K562 (cell line): Measurements from ENCODE around the gene ARHGEF38. TPM values are rescaled to one million over a fixed set of nuclear protein-coding genes. Genes with fewer than 3 reads are reported as not detected.

Experiments used
- ATAC-seq: fragments of 200-7000 bp; cut with Tn5 transposase; 3 replicates; pipeline ENCODE4 v1.9.1; 2020; ENCODE audit warnings: moderate library complexity
- BruUV-seq: library from RNA; stranded (reverse); fragments of 400-500 nt; replicated peaks from 2 replicates; lab custom pipeline; 2021; lab: Mats Ljungman, UMichigan
- CTCF ChIA-PET: fragments of 300-600 bp; formaldehyde crosslinking; extraction: SDS; loops from one replicate; lab custom pipeline; 2021; ENCODE audit warnings: low intra/inter-chr PET ratio; lab: Yijun Ruan, JAX
- POLR2A ChIA-PET: fragments of 300-600, 350-650 bp; sonication (Branson Sonifier 250); formaldehyde crosslinking; extraction: SDS; loops from one replicate; lab custom pipeline; 2021; ENCODE audit warnings: antibody characterized with exemption, inconsistent platforms; lab: Yijun Ruan, JAX
- DNase-seq, 4 experiments: peaks; one replicate each; pipeline versions ENCODE4 v3.0.0 to v3.0.0-alpha.2; 2011 to 2018; ENCODE audit warnings: low spot score in 3 of 4, mixed read lengths in 3 of 4; ENCODE audit errors: extremely low read depth in 1 of 4
- FAIRE-seq: peaks from 2 replicates; lab custom pipeline; 2011; peaks lifted over from hg19 to GRCh38; lab: Jason Lieb, UNC
- H2AFZ ChIP-seq: 2 replicates; pipeline ENCODE4 v1.6.0; 2011; ENCODE audit warnings: low read depth, low read length, control low read depth, inconsistent platforms
- H3K27ac ChIP-seq: fragments of 200-600 bp; 3 replicates; pipeline ENCODE4 v1.8.0; 2011; ENCODE audit warnings: low read depth, mild to moderate bottlenecking, control low read depth, inconsistent platforms, low read length, moderate library complexity, mixed read lengths; ENCODE audit errors: extremely low read depth
- H3K27me3 ChIP-seq, 2 experiments: fragments of 300-600 bp in 1 of 2; 2 replicates in 1 of 2; 3 replicates in 1 of 2; pipeline versions ENCODE4 v1.6.0 to v1.8.0; 2011; ENCODE audit warnings: inconsistent platforms in 2 of 2, low read length in 2 of 2, mild to moderate bottlenecking in 1 of 2, mixed read lengths in 1 of 2, moderate library complexity in 1 of 2; ENCODE audit not compliant: control insufficient read depth in 2 of 2, insufficient read depth in 2 of 2
- H3K36me3 ChIP-seq: fragments of 300-600 bp; 3 replicates; pipeline ENCODE4 v1.8.0; 2011; ENCODE audit warnings: mild to moderate bottlenecking, low read length, inconsistent platforms; ENCODE audit not compliant: control insufficient read depth, insufficient read depth
- H3K4me1 ChIP-seq, 2 experiments: fragments of 200-600 bp in 1 of 2; replicated peaks in 1 of 2; 2 replicates in 1 of 2; 3 replicates in 1 of 2; pipeline versions ENCODE4 v1.5.1 to v1.8.0; 2011; ENCODE audit warnings: inconsistent platforms in 2 of 2, low read length in 2 of 2, mild to moderate bottlenecking in 1 of 2, mixed read lengths in 1 of 2, moderate library complexity in 1 of 2; ENCODE audit not compliant: control insufficient read depth in 2 of 2, insufficient read depth in 2 of 2
- H3K4me2 ChIP-seq: 2 replicates; pipeline ENCODE4 v1.6.1; 2011; ENCODE audit warnings: low read length, control low read depth, inconsistent platforms, mixed read lengths; ENCODE audit not compliant: insufficient read depth
- H3K4me3 ChIP-seq: fragments of 200-600 bp; sonication (generic), shearing (Covaris generic); 2 replicates; pipeline ENCODE4 v1.5.1; 2016; ENCODE audit warnings: control low read depth, inconsistent platforms
- H3K79me2 ChIP-seq: fragments of 200-600 bp; 3 replicates; pipeline ENCODE4 v1.8.0; 2011; ENCODE audit warnings: low read length, inconsistent platforms; ENCODE audit not compliant: control insufficient read depth, insufficient read depth
- H3K9ac ChIP-seq, 2 experiments: 2 replicates each; pipeline versions ENCODE4 v1.6.0 to v1.6.1; 2011; ENCODE audit warnings: low read depth in 2 of 2, low read length in 2 of 2, control low read depth in 1 of 2, inconsistent platforms in 1 of 2, mild to moderate bottlenecking in 1 of 2, mixed read lengths in 1 of 2; ENCODE audit not compliant: insufficient read depth in 1 of 2
- H3K9me1 ChIP-seq: one replicate; pipeline ENCODE4 v1.6.0; 2011; ENCODE audit warnings: inconsistent platforms, mild to moderate bottlenecking, low read length, moderate library complexity; ENCODE audit not compliant: control insufficient read depth, insufficient read depth
- H3K9me3 ChIP-seq: replicated peaks from 2 replicates; pipeline ENCODE4 v1.5.1; 2011; ENCODE audit warnings: low read depth, low read length, inconsistent platforms; ENCODE audit not compliant: control insufficient read depth, insufficient read depth
- H4K20me1 ChIP-seq: replicated peaks from 2 replicates; pipeline ENCODE4 v1.6.1; 2011; ENCODE audit warnings: low read length, inconsistent platforms, mixed read lengths; ENCODE audit not compliant: control insufficient read depth, insufficient read depth
- ATF1 ChIP-seq, 2 experiments: fragments of 450-650 bp in 1 of 2; IDR thresholded peaks; 2 replicates each; pipeline ENCODE4 v1.6.1; 2016; ENCODE audit warnings: missing compliant biosample characterization in 1 of 2, missing genetic modification characterization in 1 of 2
- CHAMP1 ChIP-seq: fragments of 450-650 bp; IDR thresholded peaks from 2 replicates; pipeline ENCODE4 v1.6.1; 2016; ENCODE audit warnings: mild to moderate bottlenecking
- CREB1 ChIP-seq, 2 experiments: sonication (generic) in 1 of 2; formaldehyde crosslinking in 1 of 2; IDR thresholded peaks; 2 replicates each; pipeline versions ENCODE4 v1.6.1 to v1.8.0; 2012 to 2022; ENCODE audit warnings: inconsistent platforms in 1 of 2, mild to moderate bottlenecking in 1 of 2, missing genetic modification reagents in 1 of 2, moderate library complexity in 1 of 2
- CREM ChIP-seq: IDR thresholded peaks from 2 replicates; pipeline ENCODE4 v1.6.1; 2014; ENCODE audit warnings: antibody characterized with exemption, low read depth
- MEIS2 ChIP-seq: fragments of 450-650 bp; IDR thresholded peaks from 2 replicates; pipeline ENCODE4 v1.6.1; 2014; ENCODE audit warnings: mild to moderate bottlenecking; ENCODE audit not compliant: partially characterized antibody
- PTBP1 ChIP-seq: fragments of 200-400 bp; formaldehyde crosslinking; IDR thresholded peaks from 2 replicates; pipeline ENCODE4 v1.6.1; 2017; ENCODE audit warnings: low read depth, low read length
- SAFB ChIP-seq: fragments of 200-400 bp; formaldehyde crosslinking; IDR thresholded peaks from 2 replicates; pipeline ENCODE4 v1.6.1; 2017; ENCODE audit warnings: low read depth, low read length, borderline replicate concordance
- SAP30 ChIP-seq: fragments of 200-600 bp; sonication (generic); IDR thresholded peaks from 2 replicates; pipeline ENCODE4 v1.6.1; 2012; ENCODE audit warnings: borderline replicate concordance, low read depth, mild to moderate bottlenecking, moderate library complexity, low read length, control low read depth, inconsistent platforms; ENCODE audit not compliant: insufficient read depth, poor library complexity, severe bottlenecking
- SIN3A ChIP-seq, 2 experiments: fragments of 150-350 bp in 1 of 2; IDR thresholded peaks; 2 replicates each; pipeline ENCODE4 v1.6.1; 2011 to 2016; ENCODE audit warnings: borderline replicate concordance in 2 of 2, low read depth in 2 of 2, low read length in 2 of 2, mild to moderate bottlenecking in 2 of 2, moderate library complexity in 2 of 2; ENCODE audit not compliant: control insufficient read depth in 1 of 2
- ZBTB11 ChIP-seq, 3 experiments: fragments of 200-800 bp in 1 of 3; fragments of 250-450 bp in 1 of 3; fragments of 450-650 bp in 1 of 3; sonication (Bioruptor Pico) in 1 of 3; sonication (Bioruptor generic) in 1 of 3; formaldehyde crosslinking in 1 of 3; IDR thresholded peaks; 2 replicates each; pipeline versions ENCODE4 v1.6.1 to v1.8.0; 2016 to 2022; ENCODE audit warnings: mild to moderate bottlenecking in 2 of 3, missing genetic modification characterization in 2 of 3, missing compliant biosample characterization in 1 of 3, moderate library complexity in 1 of 3
- ZNF263 ChIP-seq: sonication (generic); formaldehyde crosslinking; IDR thresholded peaks from 2 replicates; pipeline ENCODE4 v1.8.0; 2022; ENCODE audit warnings: mild to moderate bottlenecking, missing genetic modification reagents, borderline replicate concordance
- ZNF79 ChIP-seq: fragments of 250-450 bp; sonication (Bioruptor Pico); IDR thresholded peaks from 2 replicates; pipeline ENCODE4 v1.4.0; 2020; ENCODE audit warnings: low read depth, mild to moderate bottlenecking, moderate library complexity
- WGBS: fragments of 100-300 bp; shearing (Covaris generic); methylation state at CpG from one replicate; pipeline ENCODE4 v1.1.6; 2016; ENCODE audit warnings: low coverage, mixed read lengths; ENCODE audit not compliant: insufficient coverage; ENCODE audit errors: missing lambda C conversion rate; 5-methylcytosine and 5-hydroxymethylcytosine counted together
- in situ Hi-C: fragments of 300-500 bp; cut with MboI; formaldehyde crosslinking; loops from 4 replicates; pipeline ENCODE4 v1.15.0; 2018; ENCODE audit warnings: inconsistent platforms, mixed read lengths
- intact Hi-C: fragments of 100-400 bp; cut with micrococcal nuclease; formaldehyde crosslinking; loops from 2 replicates; pipeline ENCODE4 v1.14.2; 2022
- polyA plus RNA-seq, 8 experiments: library from polyadenylated mRNA; depleted of rRNA in 4 of 8; stranded (reverse) in 5 of 8; unstranded in 3 of 8; fragments of >200 nt; fragmentation: Nextera tagmentation in 2 of 8; fragmentation: Illumina TruSeq in 1 of 8; extraction: Ambion mirVana in 2 of 8; extraction: Trizol in 1 of 8; gene quantifications; 2 replicates each; pipeline versions ENCODE4 v1.2.1 to v1.2.3, GENCODE V29; 2011 to 2014; ENCODE audit warnings: inconsistent platforms in 1 of 8, missing spikeins in 1 of 8
- total RNA-seq, 7 experiments: library from RNA; depleted of rRNA in 6 of 7; stranded (reverse); fragments of >200 nt in 6 of 7; fragmentation: Illumina TruSeq in 2 of 7; extraction: Trizol in 2 of 7; gene quantifications; 2 replicates each; pipeline versions ENCODE4 v1.2.1 to v1.2.3, GENCODE V29; 2011 to 2021; ENCODE audit warnings: low replicate concordance in 1 of 7

Gene ARHGEF38
- total and polyA plus RNA-seq, 9 of the 15 experiments (the other 6 are each of a cell fraction or from before 2014, with no cell fraction given) = 0.17 TPM; not detected in 8

GRCh38 chr4:105710678-105711077 is 158.3 kb downstream of the ARHGEF38 start:
- peak overlapping the region; percentile 93 for H3K4me3 ChIP-seq
- ChIA-PET POLR2A (interaction anchor here (0.7 kb wide), 1 partner anchor 8 kb away, joined by 3 read pairs; no protein-coding TSS in a partner anchor), CTCF (no interaction called here)
- H3K79me2 ChIP-seq = peaks cover 93% of the 10 kb centered on the region
- no peak overlapping the region for H3K27ac ChIP-seq
- peaks cover 0 to 6% of the 10 kb centered on the region in 2 experiments; a peak in 2 of 5 replicates for H3K4me1 ChIP-seq
- in situ Hi-C loops (no loop called here), intact Hi-C loops (loop anchor here (5.0 kb wide), 1 partner anchor 563 kb away; the partner anchor contains the start of gene TET2)
- no peak overlapping the region for H2AFZ ChIP-seq
- no peaks in the 10 kb centered on the region for H3K9me3 ChIP-seq
- ATAC-seq (no peak), DNase-seq (peak in 1 of 4 experiments; percentile 38), FAIRE-seq (no peak)
- no peaks in the 10 kb centered on the region for H4K20me1 ChIP-seq
- 12% methylated on average over 6 of the region's 6 CpGs for WGBS
- no TSS peak for BruUV-seq
- H3K9ac ChIP-seq = 0 out of 4 replicates have a peak overlapping the region, but pooled peaks of 1 of the 2 experiments have one; percentile 88
- no peaks in the 10 kb centered on the region for H3K27me3 ChIP-seq
- no peaks in the 10 kb centered on the region for H3K9me1 ChIP-seq
- peak overlapping the region; percentile 61 for H3K4me2 ChIP-seq
- peaks cover 6% of the 10 kb centered on the region; the same call in 1 of the 3 replicates for H3K36me3 ChIP-seq
- TF ChIP-seq ATF1 (CRISPR knock-in tag; IDR thresholded peaks at IDR 0.05) = no peak
- TF ChIP-seq ATF1 (tag; IDR thresholded peaks at IDR 0.05) = peak; percentile 46
- no peak for TF ChIP-seq SIN3A (IDR thresholded peaks at IDR 0.05; ENCODE audit: borderline replicate concordance in 2 of 2, control insufficient read depth in 1 of 2, low read depth in 2 of 2, low read length in 2 of 2)
- peak; percentile 42 for TF ChIP-seq MEIS2
- TF ChIP-seq SAP30 = no peak
- TF ChIP-seq ZBTB11 (CRISPR knock-in tag; IDR thresholded peaks at IDR 0.05) = peak in 1 of 3 experiments; percentile 42; a peak in 1 of 6 replicates
- peak; percentile 59 for TF ChIP-seq CREM
- no peak for TF ChIP-seq ZNF79 (CRISPR knock-in tag)
- TF ChIP-seq PTBP1 = no peak
- no peak for TF ChIP-seq SAFB
- TF ChIP-seq CHAMP1 = no peak
- TF ChIP-seq ZNF263 (CRISPR knock-in tag) = no peak
- no peak for TF ChIP-seq CREB1 (IDR thresholded peaks at IDR 0.05)
- TF ChIP-seq CREB1 (CRISPR knock-in tag; IDR thresholded peaks at IDR 0.05) = peak; percentile 38; the same call in 1 of the 2 replicates
